Gastrocnemius medialis (tissue), 4 donors: ENCODE data around the gene CHST8. TPM values are rescaled to one million over a fixed set of nuclear protein-coding genes. Genes with fewer than 3 reads are reported as not detected.

Experiments used
- ATAC-seq, 2 donors: fragments of 150-250 bp; one replicate each; pipeline ENCODE4 v1.9.1; 2016
- DNase-seq, 2 donors: peaks; one replicate each; pipeline ENCODE4 v3.0.0-alpha.2; 2019
- H3K27ac ChIP-seq, 4 donors: fragments of 200-600 bp; sonication (generic); 1 replicate in 1 of 4; 2 replicates in 3 of 4; pipeline ENCODE4 v1.5.1; 2016 to 2018; ENCODE audit warnings: mild to moderate bottlenecking in 2 of 4, moderate library complexity in 1 of 4
- H3K27me3 ChIP-seq, 3 donors: fragments of 200-600 bp; sonication (generic) in 2 of 3; 1 replicate in 1 of 3; 2 replicates in 2 of 3; pipeline versions ENCODE4 v1.5.1 to v1.6.0; 2016 to 2019; ENCODE audit warnings: mild to moderate bottlenecking in 1 of 3, moderate library complexity in 1 of 3
- H3K36me3 ChIP-seq, 2 donors: fragments of 200-600 bp; sonication (generic) in 1 of 2; one replicate each; pipeline ENCODE4 v1.5.1; 2017 to 2018
- H3K4me1 ChIP-seq, 2 donors: fragments of 200-600 bp; sonication (generic) in 1 of 2; one replicate each; pipeline ENCODE4 v1.5.1; 2016 to 2017; ENCODE audit warnings: mild to moderate bottlenecking in 2 of 2
- H3K4me3 ChIP-seq, 4 donors: fragments of 200-600 bp; sonication (generic) in 3 of 4; 1 replicate in 1 of 4; 2 replicates in 3 of 4; pipeline ENCODE4 v1.5.1; 2016 to 2019; ENCODE audit warnings: mild to moderate bottlenecking in 2 of 4
- H3K9me3 ChIP-seq, 3 donors: fragments of 200-600 bp; sonication (generic) in 2 of 3; 1 replicate in 1 of 3; 2 replicates in 2 of 3; pipeline ENCODE4 v1.5.1; 2016 to 2019
- POLR2A ChIP-seq, 2 donors: fragments of 450-650 bp; IDR thresholded peaks; one replicate each; pipeline ENCODE4 v1.6.1; 2017; ENCODE audit warnings: antibody characterized with exemption in 2 of 2, mild to moderate bottlenecking in 2 of 2, moderate library complexity in 2 of 2
- in situ Hi-C, 4 donors: fragments of 200-750 bp; cut with MboI; loops; one replicate each; pipeline versions ENCODE4 v1.15.0 to v1.8.0; 2017; ENCODE audit warnings: low sequenced_read_pairs in 4 of 4
- intact Hi-C: fragments of 100-400 bp; cut with DNase I; formaldehyde crosslinking; loops from one replicate; pipeline ENCODE4 v1.15.1; 2023; ENCODE audit warnings: low total_unique reads
- total RNA-seq, 4 donors: library from RNA; depleted of rRNA; stranded (reverse); fragments of >200 nt; gene quantifications; one replicate each; pipeline versions ENCODE4 v1.1.0 to v1.2.3, GENCODE V29; 2016
- TF ChIP-seq, protein P1 (sequence below), 5 experiments: fragments of 450-650 bp in 3 of 5; fragments of 200-600 bp in 2 of 5; sonication (generic) in 2 of 5; IDR thresholded peaks in 4 of 5; conservative IDR thresholded peaks in 1 of 5; 1 replicate in 4 of 5; 2 replicates in 1 of 5; pipeline ENCODE4 v1.5.1; 2016 to 2019; ENCODE audit warnings: antibody characterized with exemption in 5 of 5, mild to moderate bottlenecking in 3 of 5, moderate library complexity in 3 of 5

The CHST8 gene
- total RNA-seq, 4 donors from 2014 or later: 0.29 to 0.46 TPM; not detected in 2

DNA sequence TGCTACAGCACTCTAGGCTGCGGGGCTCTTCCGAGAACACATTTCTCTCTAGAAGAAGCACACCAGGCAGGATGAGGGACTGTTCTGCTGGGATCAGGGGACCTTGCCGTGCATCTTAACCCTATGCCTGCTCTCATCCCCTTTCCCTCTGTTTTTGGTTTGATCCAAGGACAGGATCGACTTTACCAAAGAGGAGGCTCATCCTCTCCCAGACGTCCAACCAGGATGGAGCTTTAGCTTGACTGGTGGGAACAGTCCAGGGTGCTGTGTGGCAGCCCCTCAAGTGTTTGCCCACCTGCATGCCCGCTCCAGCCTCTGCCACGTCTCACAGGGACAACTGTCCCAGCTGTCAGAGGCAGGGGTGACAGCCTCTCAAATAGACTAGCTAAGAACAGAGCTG, 132.6 kb downstream of the CHST8 start:
- in situ Hi-C loops (loop anchor here (25.0 kb wide), 2 partner anchors 317 to 517 kb away; partner anchors contain the start of gene SLC7A10 (in 3 of the 4)), intact Hi-C loops (no loop called here)
- no peak for ATAC-seq
- Histone ChIP-seq H3K9me3 (no peaks in the 10 kb centered on the region), H3K36me3 (no peaks in the 10 kb centered on the region), H3K4me3 (no peak overlapping the region), H3K27ac (no peak overlapping the region), H3K27me3 (peaks cover 8 to 27% (median 10%) of the 10 kb centered on the region in 3 donors), H3K4me1 (peaks cover 6 to 14% of the 10 kb centered on the region in 2 donors)
- TF ChIP-seq, protein P1, sequence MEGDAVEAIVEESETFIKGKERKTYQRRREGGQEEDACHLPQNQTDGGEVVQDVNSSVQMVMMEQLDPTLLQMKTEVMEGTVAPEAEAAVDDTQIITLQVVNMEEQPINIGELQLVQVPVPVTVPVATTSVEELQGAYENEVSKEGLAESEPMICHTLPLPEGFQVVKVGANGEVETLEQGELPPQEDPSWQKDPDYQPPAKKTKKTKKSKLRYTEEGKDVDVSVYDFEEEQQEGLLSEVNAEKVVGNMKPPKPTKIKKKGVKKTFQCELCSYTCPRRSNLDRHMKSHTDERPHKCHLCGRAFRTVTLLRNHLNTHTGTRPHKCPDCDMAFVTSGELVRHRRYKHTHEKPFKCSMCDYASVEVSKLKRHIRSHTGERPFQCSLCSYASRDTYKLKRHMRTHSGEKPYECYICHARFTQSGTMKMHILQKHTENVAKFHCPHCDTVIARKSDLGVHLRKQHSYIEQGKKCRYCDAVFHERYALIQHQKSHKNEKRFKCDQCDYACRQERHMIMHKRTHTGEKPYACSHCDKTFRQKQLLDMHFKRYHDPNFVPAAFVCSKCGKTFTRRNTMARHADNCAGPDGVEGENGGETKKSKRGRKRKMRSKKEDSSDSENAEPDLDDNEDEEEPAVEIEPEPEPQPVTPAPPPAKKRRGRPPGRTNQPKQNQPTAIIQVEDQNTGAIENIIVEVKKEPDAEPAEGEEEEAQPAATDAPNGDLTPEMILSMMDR (IDR thresholded peaks at IDR 0.05 in 4 of 5, conservative IDR thresholded peaks at IDR 0.05 in 1 of 5): no peak
- no peak for TF ChIP-seq POLR2A (IDR thresholded peaks at IDR 0.05)
- DNase-seq: no peak

DNA sequence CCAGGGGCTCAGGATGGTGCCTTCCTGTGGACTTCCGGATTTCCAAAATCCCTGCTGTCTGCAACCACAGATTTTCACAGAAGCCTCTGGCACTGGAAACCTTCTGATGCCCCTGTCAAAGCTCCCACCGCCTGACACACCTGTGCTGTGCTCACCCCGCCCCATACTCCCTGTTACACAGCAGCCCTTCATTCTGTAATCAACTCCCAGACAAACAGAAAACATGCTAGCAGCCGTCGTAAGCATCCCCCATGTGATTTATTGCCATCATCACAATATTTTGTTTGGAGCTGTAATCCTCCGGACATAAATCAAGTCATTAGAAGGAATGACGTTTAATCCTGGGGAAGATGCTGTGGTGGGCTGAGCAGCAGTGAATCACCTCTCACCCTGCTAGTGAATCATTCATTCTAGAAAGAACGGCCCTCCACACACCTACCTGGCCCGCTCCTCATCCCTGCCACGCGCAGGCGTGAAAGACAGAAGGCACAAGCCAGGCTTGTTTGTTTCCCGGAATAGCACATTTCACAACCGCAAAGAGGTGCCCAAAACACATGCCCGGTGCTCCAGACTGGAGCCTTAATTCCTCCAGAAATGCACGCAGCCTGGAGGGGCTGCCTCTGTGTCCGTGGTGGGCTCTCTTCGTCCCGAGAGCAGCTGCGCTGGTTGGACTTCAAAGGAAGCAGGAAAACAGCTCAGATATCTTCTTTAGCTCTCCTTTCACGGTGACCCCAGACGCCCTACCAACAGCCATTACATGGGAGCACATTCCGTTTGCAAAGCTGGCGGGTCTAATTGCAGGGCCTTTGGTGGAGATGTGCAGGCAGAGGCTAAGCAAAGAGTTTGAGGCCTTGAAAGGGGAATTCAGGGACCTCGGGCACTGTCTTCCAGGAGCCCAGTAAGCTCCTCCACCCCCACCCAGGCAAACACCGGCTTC, 133.6 kb downstream of the CHST8 start:
- no peaks in the 10 kb centered on the region for H3K9me3 ChIP-seq
- H3K4me3 ChIP-seq: no peak overlapping the region
- in situ Hi-C loops: loop anchor here (25.0 kb wide), 2 partner anchors 318 to 518 kb away; partner anchors contain the start of gene SLC7A10 (in 3 of the 4)
- H3K36me3 ChIP-seq: no peaks in the 10 kb centered on the region
- peaks cover 8 to 21% (median 10%) of the 10 kb centered on the region in 3 donors for H3K27me3 ChIP-seq
- peaks cover 6 to 14% of the 10 kb centered on the region in 2 donors for H3K4me1 ChIP-seq
- peak in 1 of 2 donors; percentile 39 for ATAC-seq
- no peak for DNase-seq
- intact Hi-C loops: no loop called here
- TF ChIP-seq POLR2A (IDR thresholded peaks at IDR 0.05): no peak
- TF ChIP-seq, protein P1 (IDR thresholded peaks at IDR 0.05 in 4 of 5, conservative IDR thresholded peaks at IDR 0.05 in 1 of 5): no peak
- no peak overlapping the region for H3K27ac ChIP-seq

DNA sequence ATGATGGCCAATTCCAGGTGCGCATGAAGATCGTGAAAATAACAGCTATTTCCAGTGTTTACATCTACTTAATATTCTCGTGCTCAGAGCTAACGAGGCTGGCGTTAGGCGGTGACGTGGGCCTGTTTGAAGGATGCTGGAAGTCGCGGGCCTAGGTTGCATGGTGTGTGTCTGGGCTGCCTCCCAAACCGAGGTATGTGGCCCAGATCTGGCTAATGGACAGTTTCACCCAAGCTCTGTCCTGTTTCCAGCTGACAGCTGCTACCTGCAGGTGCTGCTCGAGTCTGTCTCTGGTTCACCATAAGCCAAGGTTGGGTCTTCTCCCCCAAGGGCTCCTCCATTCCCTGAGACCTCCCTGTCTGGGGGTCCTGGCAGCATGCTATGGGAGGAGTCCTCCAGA, 134.4 kb downstream of the CHST8 start:
- H3K4me1 ChIP-seq: peaks cover 6 to 14% of the 10 kb centered on the region in 2 donors
- no peaks in the 10 kb centered on the region for H3K36me3 ChIP-seq
- DNase-seq (no peak), ATAC-seq (no peak)
- intact Hi-C loops: no loop called here
- no peaks in the 10 kb centered on the region for H3K9me3 ChIP-seq
- TF ChIP-seq POLR2A (IDR thresholded peaks at IDR 0.05): no peak
- TF ChIP-seq, protein P1 (IDR thresholded peaks at IDR 0.05 in 4 of 5, conservative IDR thresholded peaks at IDR 0.05 in 1 of 5): no peak
- no peak overlapping the region for H3K27ac ChIP-seq
- no peak overlapping the region for H3K4me3 ChIP-seq
- H3K27me3 ChIP-seq: peaks cover 8 to 18% (median 9%) of the 10 kb centered on the region in 3 donors
- in situ Hi-C loops: loop anchor here (25.0 kb wide), 2 partner anchors 319 to 519 kb away; partner anchors contain the start of gene SLC7A10 (in 3 of the 4)

DNA sequence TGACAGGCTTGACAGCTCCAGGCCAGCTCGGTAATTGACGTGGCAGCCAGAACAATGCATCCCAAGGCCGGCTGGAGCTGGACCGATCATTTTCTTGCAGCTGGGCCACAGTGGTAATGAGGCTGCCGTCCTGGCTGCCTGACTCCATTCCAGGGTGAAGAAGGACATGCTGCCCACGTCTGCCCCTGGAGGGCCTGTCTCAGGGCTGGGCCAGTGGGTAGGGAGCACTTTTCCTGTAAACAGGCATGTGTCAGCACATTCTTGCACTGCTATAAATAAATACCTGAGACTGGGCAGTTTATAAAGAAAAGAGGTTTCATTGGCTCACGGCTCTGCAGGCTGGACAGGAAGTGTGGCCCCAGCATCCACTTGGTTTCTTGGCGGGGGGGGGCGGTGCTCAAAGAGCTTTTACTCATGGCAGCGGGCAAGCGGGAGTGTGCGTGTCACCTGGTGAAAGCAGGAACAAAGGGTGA, 136.8 kb downstream of the CHST8 start:
- intact Hi-C loops: no loop called here
- no peak overlapping the region for H3K27ac ChIP-seq

More for the DNA sequence above, 136.8 kb downstream of the CHST8 start:
- Histone ChIP-seq H3K36me3 (no peaks in the 10 kb centered on the region), H3K27me3 (no peaks in the 10 kb centered on the region), H3K4me1 (peaks cover 6 to 14% of the 10 kb centered on the region in 2 donors), H3K9me3 (no peaks in the 10 kb centered on the region), H3K4me3 (no peak overlapping the region)
- ATAC-seq (no peak), DNase-seq (no peak)
- no peak for TF ChIP-seq POLR2A (IDR thresholded peaks at IDR 0.05)
- TF ChIP-seq, protein P1 (IDR thresholded peaks at IDR 0.05 in 4 of 5, conservative IDR thresholded peaks at IDR 0.05 in 1 of 5): no peak
- in situ Hi-C loops: loop anchor here (25.0 kb wide), 2 partner anchors 321 to 521 kb away; partner anchors contain the start of gene SLC7A10 (in 3 of the 4)
